Heart right ventricle (tissue), 16 donors: ENCODE data around the gene ALKAL2. TPM values are rescaled to one million over a fixed set of nuclear protein-coding genes. Genes with fewer than 3 reads are reported as not detected.

Experiments used
- ATAC-seq, 8 donors: fragments of 200-7000 bp; cut with Tn5 transposase; one replicate each; pipeline ENCODE4 v1.9.1; 2020; ENCODE audit warnings: mild to moderate bottlenecking in 8 of 8, moderate library complexity in 8 of 8, moderate number of reproducible peaks in 1 of 8
- DNase-seq, 2 donors: peaks; one replicate each; pipeline ENCODE4 v3.0.0-alpha.2; 2020
- H3K27ac ChIP-seq, 10 donors: fragments of 200-600 bp; sonication (generic) in 2 of 10; one replicate each; pipeline versions ENCODE4 v1.5.0 to v1.8.0; 2020 to 2022; ENCODE audit warnings: mild to moderate bottlenecking in 3 of 10
- H3K27me3 ChIP-seq, 7 donors: fragments of 200-600 bp; one replicate each; pipeline ENCODE4 v1.8.0; 2021 to 2022; ENCODE audit warnings: mild to moderate bottlenecking in 2 of 7
- H3K36me3 ChIP-seq, 9 donors: fragments of 200-600 bp; sonication (generic) in 1 of 9; one replicate each; pipeline versions ENCODE4 v1.5.0 to v1.8.0; 2020 to 2022; ENCODE audit warnings: mild to moderate bottlenecking in 2 of 9
- H3K4me1 ChIP-seq, 9 donors: fragments of 200-600 bp; sonication (generic) in 1 of 9; one replicate each; pipeline versions ENCODE4 v1.5.0 to v1.8.0; 2020 to 2022; ENCODE audit warnings: mild to moderate bottlenecking in 4 of 9
- H3K4me3 ChIP-seq, 10 donors: fragments of 200-600 bp; sonication (generic) in 2 of 10; one replicate each; pipeline versions ENCODE4 v1.5.0 to v1.8.0; 2020 to 2022; ENCODE audit warnings: mild to moderate bottlenecking in 7 of 10, moderate library complexity in 2 of 10
- H3K9me3 ChIP-seq, 11 donors: fragments of 200-600 bp in 10 of 11; sonication (generic) in 2 of 11; one replicate each; pipeline versions ENCODE4 v1.5.0 to v1.8.0; 2013 to 2022; ENCODE audit warnings: mild to moderate bottlenecking in 2 of 11, control low read depth in 1 of 11, moderate library complexity in 1 of 11
- WGBS, 2 donors: extraction: QIAGEN DNeasy Blood & Tissue Kit; methylation state at CpG; one replicate each; pipeline ENCODE4 v1.1.7; 2013; ENCODE audit warnings: inconsistent platforms in 1 of 2; 5-methylcytosine and 5-hydroxymethylcytosine counted together
- intact Hi-C, 10 donors: fragments of 100-400 bp; cut with DNase I; formaldehyde crosslinking; loops; one replicate each; pipeline versions ENCODE4 v1.11.1 to v1.14.2; 2022
- polyA plus RNA-seq, 2 donors: library from polyadenylated mRNA; stranded (reverse); fragments of 200-250 nt; gene quantifications; one replicate each; pipeline ENCODE4 v1.2.3, GENCODE V29; 2013
- total RNA-seq, 10 donors: library from RNA; stranded (reverse); fragmentation: NEBNext Ultra II Directional in 3 of 10; extraction: Animal tissue kit (Norgen Biotek cat#: 25700) in 3 of 10; gene quantifications; one replicate each; pipeline versions ENCODE4 v1.2.1 to v1.2.4, GENCODE V29; 2021 to 2023
- TF ChIP-seq, protein P1 (sequence below), 9 donors: fragments of 200-600 bp; sonication (generic) in 2 of 9; IDR thresholded peaks; one replicate each; pipeline versions ENCODE4 v1.5.0 to v1.8.0; 2021 to 2022; ENCODE audit warnings: antibody characterized with exemption in 9 of 9, mild to moderate bottlenecking in 5 of 9, moderate library complexity in 1 of 9
- donor health status: Arrhythmogenic right ventricular cardiomyopathy.
- donor health status: ischemic (EF 13 %, LVEDD 7.1; RV severe dilation, severe dysfunction).
- donor health status: healthy with polysubstance abuse.
- donor health status: DM: no; HTN: yes; CAD: no.
- donor health status: DM: no; HTN: no; CAD: no.
- donor health status: ischemic (EF 25% LVEDD 6.9; RV normal size, moderate dysfunction).
- donor health status: ischemic (EF 25% LVEDD 5.7; RV mildly dilated, moderate dysfunction).
- donor health status: healthy.
- donor health status: DM: yes; HTN: yes; CAD: no.
- donor health status: Ischemic cardiomyopathy.
- donor health status: ischemic (EF 35%, LVEDD 5.7; RV mildly dilated, moderate dysfunction).
- donor health status: nonischemic (EF 11% LVEDD 7.7; RV severe dilation, severe dysfunction).
- donor health status: DM: yes; HTN: yes; CAD: no.
- donor health status: PGD.
- donor health status: ischemic (EF 29% LVEDD 5.4; RV normal size, mild dysfunction).
- donor health status: nonischemic (EF 23%, LVEDD 6.1; RV moderate dilation, normal function).

Gene ALKAL2
- total and polyA plus RNA-seq, 12 donors, result 0.23 to 7.9 (median 1.3) TPM; not detected in 1

DNA sequence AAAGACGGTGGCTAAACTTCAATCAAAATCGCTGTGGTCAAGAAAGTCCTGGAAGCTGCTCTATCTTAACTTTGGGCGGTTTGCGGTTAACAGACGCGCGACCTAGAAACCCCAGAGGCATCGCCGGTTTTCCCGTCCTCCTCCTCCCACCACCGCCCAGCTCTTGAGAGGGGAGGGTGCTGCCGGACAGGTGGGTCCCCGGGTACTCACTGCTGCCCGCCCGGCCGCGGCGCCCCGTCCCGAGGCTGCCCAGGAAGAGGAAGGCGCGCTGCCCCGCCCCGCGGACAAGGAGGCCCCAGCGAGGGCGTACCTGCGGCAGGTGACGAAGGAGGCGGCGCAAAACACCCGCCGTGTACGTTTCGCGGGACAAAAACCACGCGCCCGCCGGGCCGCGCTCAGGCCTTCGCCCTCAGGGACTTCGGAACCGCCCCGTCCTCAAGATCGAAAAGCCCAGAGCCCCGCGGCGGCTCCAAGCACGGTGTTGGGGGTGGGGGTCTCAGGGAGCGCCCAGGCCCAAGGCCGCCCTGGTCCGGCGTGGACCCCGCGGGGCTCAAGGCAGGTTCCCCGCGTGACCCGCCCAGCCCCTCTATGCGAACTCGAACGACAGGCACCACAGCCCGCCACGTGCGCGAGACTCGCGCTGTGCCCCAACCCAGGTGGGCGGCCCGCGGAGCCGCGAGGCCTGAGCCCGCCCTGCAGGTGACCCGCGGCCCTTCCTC lies 24.0 kb downstream of the ALKAL2 start, which contains the start of gene SH3YL1:
Gene SH3YL1, minus strand, starts transcription at position 259 of the 719 bp plus-strand sequence. Its CDS starts 48 bp downstream, at position 211.
- TF ChIP-seq, protein P1, sequence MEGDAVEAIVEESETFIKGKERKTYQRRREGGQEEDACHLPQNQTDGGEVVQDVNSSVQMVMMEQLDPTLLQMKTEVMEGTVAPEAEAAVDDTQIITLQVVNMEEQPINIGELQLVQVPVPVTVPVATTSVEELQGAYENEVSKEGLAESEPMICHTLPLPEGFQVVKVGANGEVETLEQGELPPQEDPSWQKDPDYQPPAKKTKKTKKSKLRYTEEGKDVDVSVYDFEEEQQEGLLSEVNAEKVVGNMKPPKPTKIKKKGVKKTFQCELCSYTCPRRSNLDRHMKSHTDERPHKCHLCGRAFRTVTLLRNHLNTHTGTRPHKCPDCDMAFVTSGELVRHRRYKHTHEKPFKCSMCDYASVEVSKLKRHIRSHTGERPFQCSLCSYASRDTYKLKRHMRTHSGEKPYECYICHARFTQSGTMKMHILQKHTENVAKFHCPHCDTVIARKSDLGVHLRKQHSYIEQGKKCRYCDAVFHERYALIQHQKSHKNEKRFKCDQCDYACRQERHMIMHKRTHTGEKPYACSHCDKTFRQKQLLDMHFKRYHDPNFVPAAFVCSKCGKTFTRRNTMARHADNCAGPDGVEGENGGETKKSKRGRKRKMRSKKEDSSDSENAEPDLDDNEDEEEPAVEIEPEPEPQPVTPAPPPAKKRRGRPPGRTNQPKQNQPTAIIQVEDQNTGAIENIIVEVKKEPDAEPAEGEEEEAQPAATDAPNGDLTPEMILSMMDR (IDR thresholded peaks at IDR 0.05), result no peak
- Histone ChIP-seq H3K27me3 (no peaks in the 10 kb centered on the region), H3K27ac (peak within 1 kb of the TSS in 9 of 10 donors; percentile 30 to 90 (median 75)), H3K36me3 (peaks cover 0 to 4% (median 0%) of the 10 kb centered on the region in 9 donors), H3K4me3 (peak within 1 kb of the TSS; percentile 66 to 97 (median 84)), H3K9me3 (peaks cover 0 to 3% (median 0%) of the 10 kb centered on the region in 11 donors), H3K4me1 (peaks cover 12 to 41% (median 28%) of the 10 kb centered on the region in 9 donors)
- ATAC-seq (peak; percentile 18 to 53 (median 36)), DNase-seq (peak; percentile 6 to 24)
- WGBS, 2 donors, result 1% methylated on average over 65 to 77 of the region's 77 CpGs
- intact Hi-C loops, result no loop called here

DNA sequence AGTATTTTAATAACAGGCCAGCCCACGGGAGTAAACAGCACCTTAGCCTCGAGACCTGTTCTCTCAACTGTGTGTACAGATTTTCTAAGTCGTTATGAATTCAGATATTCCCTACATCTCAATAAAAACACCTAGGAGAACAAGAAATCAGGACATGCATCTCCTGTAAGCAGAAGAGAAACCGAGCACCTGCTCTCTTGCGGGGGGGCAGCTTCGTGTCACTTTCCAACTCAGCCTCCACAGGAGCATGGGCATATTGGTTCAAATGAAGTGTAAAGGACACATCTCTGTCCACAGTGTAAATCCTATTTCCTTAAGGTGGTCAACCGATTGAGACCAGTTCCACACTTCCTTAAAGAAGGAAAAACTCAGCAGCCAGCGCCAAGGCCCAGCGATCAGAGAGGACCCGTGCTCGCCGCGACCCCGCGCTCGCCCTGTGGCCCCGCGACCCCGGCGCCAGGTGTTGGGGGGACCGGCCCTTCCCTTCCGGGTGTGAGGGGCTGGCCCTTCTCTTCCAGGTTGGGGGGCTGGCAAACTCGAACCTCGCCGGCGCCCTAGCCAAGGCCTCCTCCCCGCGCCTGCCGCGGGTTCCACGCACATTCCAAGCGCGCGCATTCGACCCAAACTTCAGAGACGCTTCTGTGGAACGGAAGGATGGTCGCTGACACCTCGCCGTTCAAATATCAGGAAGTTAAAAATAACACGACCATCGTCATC lies 24.7 kb downstream of the ALKAL2 start:
- Histone ChIP-seq H3K36me3 (peaks cover 0 to 4% (median 0%) of the 10 kb centered on the region in 9 donors), H3K27me3 (no peaks in the 10 kb centered on the region), H3K4me1 (peaks cover 12 to 35% (median 23%) of the 10 kb centered on the region in 9 donors), H3K9me3 (peaks cover 0 to 11% (median under 1%) of the 10 kb centered on the region in 11 donors), H3K4me3 (peak overlapping the region; percentile 66 to 97 (median 84)), H3K27ac (peak overlapping the region in 2 of 10 donors; percentile 83 to 90)
- TF ChIP-seq, protein P1 (IDR thresholded peaks at IDR 0.05), result no peak
- 45 to 52% methylated on average over 42 of the region's 42 CpGs for WGBS, 2 donors
- intact Hi-C loops, result no loop called here
- no peak for ATAC-seq
- no peak for DNase-seq

DNA sequence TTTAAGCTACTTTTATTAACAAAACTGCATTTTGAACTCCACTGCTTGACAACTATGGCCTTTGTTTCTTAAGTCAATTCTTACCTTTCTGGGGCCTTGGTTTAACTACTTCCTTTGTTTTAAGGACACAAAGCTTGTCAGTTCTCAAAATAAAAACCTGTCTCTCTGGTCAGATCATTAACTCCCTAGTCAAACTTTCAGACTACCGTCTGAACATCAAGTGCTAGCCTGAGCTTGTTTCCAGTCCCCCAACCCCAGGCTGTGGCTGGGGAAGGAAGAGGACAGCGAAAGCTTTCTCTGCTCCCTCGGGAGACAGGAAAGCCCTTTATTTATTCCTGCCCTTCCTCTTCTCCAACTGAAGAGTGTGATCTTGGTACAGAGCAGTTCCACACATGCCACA lies 25.8 kb downstream of the ALKAL2 start:
- 63% methylated on average over 3 of the region's 3 CpGs for WGBS, 2 donors
- H3K27me3 ChIP-seq, result no peaks in the 10 kb centered on the region
- intact Hi-C loops, result no loop called here
- no peak overlapping the region for H3K4me3 ChIP-seq
- peaks cover 0 to 4% (median 0%) of the 10 kb centered on the region in 9 donors for H3K36me3 ChIP-seq
- no peak overlapping the region for H3K27ac ChIP-seq
- ATAC-seq, result no peak
- H3K4me1 ChIP-seq, result peaks cover 12 to 33% (median 23%) of the 10 kb centered on the region in 9 donors
- TF ChIP-seq, protein P1 (IDR thresholded peaks at IDR 0.05), result no peak
- H3K9me3 ChIP-seq, result peaks cover 0 to 21% (median 8%) of the 10 kb centered on the region in 11 donors
- no peak for DNase-seq

DNA sequence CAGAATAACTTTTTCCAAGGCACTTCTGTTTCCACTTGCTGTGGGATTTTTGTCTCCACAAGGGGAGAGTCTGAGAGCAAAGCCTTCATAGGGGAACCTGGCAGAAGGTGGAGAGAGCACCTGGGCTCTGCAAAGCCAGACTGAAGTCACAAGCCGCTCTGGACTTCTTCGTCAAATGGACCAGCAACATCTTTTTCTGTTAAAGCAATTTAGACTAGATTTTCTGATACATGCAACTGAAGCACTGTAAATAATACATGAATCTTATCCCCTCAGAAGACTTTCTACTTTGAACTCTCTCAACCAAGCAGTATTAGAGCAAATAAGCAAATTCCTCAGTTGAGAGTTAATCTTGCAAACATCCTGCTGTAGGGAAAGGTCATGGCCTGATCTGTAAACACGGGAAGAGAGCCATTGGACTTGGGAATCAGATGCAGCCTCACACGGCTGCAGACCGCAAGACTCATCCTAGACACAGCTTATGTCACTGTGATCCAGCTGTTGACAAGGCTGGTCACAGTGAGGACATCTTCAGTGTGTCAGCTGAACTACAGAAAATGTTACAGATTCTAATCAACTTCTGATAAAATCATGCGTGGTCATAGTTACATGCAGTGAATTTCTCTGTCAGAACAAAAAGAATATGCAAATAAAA lies 27.3 kb downstream of the ALKAL2 start:
- ATAC-seq (no peak), DNase-seq (no peak)
- Histone ChIP-seq H3K27ac (no peak overlapping the region), H3K4me3 (no peak overlapping the region), H3K4me1 (peaks cover 8 to 18% (median 14%) of the 10 kb centered on the region in 9 donors), H3K9me3 (peaks cover 0 to 34% (median 8%) of the 10 kb centered on the region in 11 donors), H3K27me3 (no peaks in the 10 kb centered on the region), H3K36me3 (peaks cover 0 to 4% (median 0%) of the 10 kb centered on the region in 9 donors)
- intact Hi-C loops, result no loop called here
- WGBS, 2 donors, result 77 to 81% methylated on average over 6 of the region's 6 CpGs
- TF ChIP-seq, protein P1 (IDR thresholded peaks at IDR 0.05), result no peak
